ENCODE measurements around the gene ABTB2.

The ABTB2 gene

GRCh38 chr11:34358728-34359547 is 1.1 kb upstream of the ABTB2 start:
- Histone ChIP-seq H3K36me3 (replicated peaks) (no peaks in the 10 kb centered on the region), H3K27ac (no peak overlapping the region), H3K27me3 (replicated peaks) (no peaks in the 10 kb centered on the region), H3K4me3 (ENCODE audit: low read depth, low read length) (peak overlapping the region; percentile 53)
- TF ChIP-seq CTCF (IDR thresholded peaks at IDR 0.05; ENCODE audit: low read depth, low read length, missing control alignments), result peak; percentile 76
- DNase-seq, result peak; percentile 74
- in situ Hi-C loops (cut with HindIII; ENCODE audit: low pct_ligation_motif_present, low sequenced_read_pairs), result no loop called here

GRCh38 chr11:34358258-34358727 is 483 bp upstream of the ABTB2 start:
- peak overlapping the region; percentile 53 for H3K4me3 ChIP-seq (ENCODE audit: low read depth, low read length)
- in situ Hi-C loops (cut with HindIII; ENCODE audit: low pct_ligation_motif_present, low sequenced_read_pairs), result no loop called here
- no peaks in the 10 kb centered on the region for H3K36me3 ChIP-seq (replicated peaks)
- no peak overlapping the region for H3K27ac ChIP-seq
- no peaks in the 10 kb centered on the region for H3K27me3 ChIP-seq (replicated peaks)
- no peak for DNase-seq
- TF ChIP-seq CTCF (IDR thresholded peaks at IDR 0.05; ENCODE audit: low read depth, low read length, missing control alignments), result no peak

GRCh38 chr11:34356913-34357700 is 703 bp downstream of the ABTB2 start:
- Histone ChIP-seq H3K36me3 (replicated peaks) (no peaks in the 10 kb centered on the region), H3K27ac (no peak overlapping the region), H3K4me3 (ENCODE audit: low read depth, low read length) (peak overlapping the region; percentile 67), H3K27me3 (replicated peaks) (no peaks in the 10 kb centered on the region)
- in situ Hi-C loops (cut with HindIII; ENCODE audit: low pct_ligation_motif_present, low sequenced_read_pairs), result no loop called here
- TF ChIP-seq CTCF (IDR thresholded peaks at IDR 0.05; ENCODE audit: low read depth, low read length, missing control alignments), result peak; percentile 35
- peak; percentile 44 for DNase-seq

GRCh38 chr11:34356576-34356912 is 1.3 kb downstream of the ABTB2 start:
- TF ChIP-seq CTCF (IDR thresholded peaks at IDR 0.05; ENCODE audit: low read depth, low read length, missing control alignments), result no peak
- H3K36me3 ChIP-seq (replicated peaks), result no peaks in the 10 kb centered on the region
- peak; percentile 39 for DNase-seq
- H3K27me3 ChIP-seq (replicated peaks), result no peaks in the 10 kb centered on the region
- H3K4me3 ChIP-seq (ENCODE audit: low read depth, low read length), result peak overlapping the region; percentile 67
- in situ Hi-C loops (cut with HindIII; ENCODE audit: low pct_ligation_motif_present, low sequenced_read_pairs), result no loop called here
- no peak overlapping the region for H3K27ac ChIP-seq

GRCh38 chr11:34356130-34356529 is 1.7 kb downstream of the ABTB2 start:
- no peak for DNase-seq
- H3K4me3 ChIP-seq (ENCODE audit: low read depth, low read length), result peak overlapping the region; percentile 67

More at GRCh38 chr11:34356130-34356529, 1.7 kb downstream of the ABTB2 start:
- Histone ChIP-seq H3K27me3 (replicated peaks) (no peaks in the 10 kb centered on the region), H3K36me3 (replicated peaks) (no peaks in the 10 kb centered on the region), H3K27ac (no peak overlapping the region)
- in situ Hi-C loops (cut with HindIII; ENCODE audit: low pct_ligation_motif_present, low sequenced_read_pairs), result no loop called here
- TF ChIP-seq CTCF (IDR thresholded peaks at IDR 0.05; ENCODE audit: low read depth, low read length, missing control alignments), result peak; percentile 29

Data from brain microvascular endothelial cell (primary cell).